A673 (cell line): ENCODE results near the gene TECTA. TPM values are rescaled to one million over a fixed set of nuclear protein-coding genes. Genes with fewer than 3 reads are reported as not detected.
A peak's percentile ranks its signal among the peaks of the same experiment; 100 is the strongest.

Source experiments
- BruUV-seq: library from RNA; stranded (reverse); fragments of 400-500 nt; replicated peaks from 2 replicates; lab custom pipeline; 2021; lab: Mats Ljungman, UMichigan
- CTCF ChIA-PET: fragments of 300-600 bp; sonication (Branson Sonifier 250); formaldehyde crosslinking; loops from one replicate; lab custom pipeline; 2022; ENCODE audit warnings: antibody characterized with exemption; lab: Charles Lee
- POLR2A ChIA-PET: fragments of 300-600 bp; sonication (Branson Sonifier 250); formaldehyde crosslinking; loops from one replicate; lab custom pipeline; 2022; ENCODE audit warnings: antibody characterized with exemption; ENCODE audit not compliant: low non-redundant PET; lab: Charles Lee
- DNase-seq: peaks from one replicate; pipeline ENCODE4 v3.0.0-alpha.2; 2015; ENCODE audit warnings: low spot score
- H3K27ac ChIP-seq: fragments of 200-600 bp; sonication (generic); 2 replicates; pipeline ENCODE4 v1.5.1; 2016; ENCODE audit warnings: mixed run types, low read depth, mild to moderate bottlenecking, mixed read lengths, antibody characterized with exemption, low read length; ENCODE audit not compliant: poor library complexity, severe bottlenecking
- H3K27me3 ChIP-seq: fragments of 200-600 bp; sonication (generic); replicated peaks from 2 replicates; pipeline ENCODE4 v1.6.1; 2017; ENCODE audit warnings: mixed run types, low read depth, mild to moderate bottlenecking, mixed read lengths, antibody characterized with exemption, low read length; ENCODE audit not compliant: insufficient read depth, poor library complexity
- H3K36me3 ChIP-seq: fragments of 200-600 bp; sonication (generic); 2 replicates; pipeline ENCODE4 v1.6.1; 2016; ENCODE audit warnings: mixed run types, mild to moderate bottlenecking, mixed read lengths, antibody characterized with exemption, low read length; ENCODE audit not compliant: insufficient read depth, poor library complexity, severe bottlenecking
- H3K4me1 ChIP-seq: fragments of 200-600 bp; sonication (generic); 2 replicates; pipeline ENCODE4 v1.6.1; 2017; ENCODE audit warnings: mixed run types, mild to moderate bottlenecking, mixed read lengths, antibody characterized with exemption, low read length; ENCODE audit not compliant: insufficient read depth, poor library complexity, severe bottlenecking
- H3K4me3 ChIP-seq: fragments of 200-600 bp; sonication (generic); 2 replicates; pipeline ENCODE4 v1.5.1; 2016; ENCODE audit warnings: low read depth, mixed run types, mild to moderate bottlenecking, mixed read lengths, low read length; ENCODE audit not compliant: poor library complexity, severe bottlenecking
- H3K9me3 ChIP-seq: fragments of 200-600 bp; sonication (generic); 2 replicates; pipeline ENCODE4 v1.6.1; 2016; ENCODE audit warnings: mixed run types, low read depth, mild to moderate bottlenecking, mixed read lengths, antibody characterized with exemption, low read length; ENCODE audit not compliant: poor library complexity, severe bottlenecking
- CTCF ChIP-seq: fragments of 300-800, 200-600 bp; sonication (generic); conservative IDR thresholded peaks from 2 replicates; pipeline ENCODE4 v1.5.1; 2017; ENCODE audit warnings: low read depth, mild to moderate bottlenecking, antibody characterized with exemption, low read length, moderate library complexity, mixed read lengths
- EZH2 ChIP-seq: fragments of 200-600 bp; sonication (generic); IDR thresholded peaks from 2 replicates; pipeline ENCODE4 v1.6.1; 2017; ENCODE audit warnings: borderline replicate concordance, low read depth, mild to moderate bottlenecking, mixed read lengths, antibody characterized with exemption, low read length; ENCODE audit not compliant: poor library complexity, severe bottlenecking
- intact Hi-C: fragments of 100-400 bp; cut with micrococcal nuclease; formaldehyde crosslinking; loops from one replicate; pipeline ENCODE4 v1.10.0; 2022; ENCODE audit not compliant: unreplicated experiment
- total RNA-seq: library from RNA; stranded (reverse); gene quantifications from 2 replicates; pipeline ENCODE4 v1.2.3, GENCODE V29; 2021

TECTA gene
- total RNA-seq, 1 experiment from 2014 or later, result 0.19 TPM

- Histone ChIP-seq H3K27ac (no peak overlapping the region), H3K4me3 (no peak overlapping the region), H3K9me3 (peaks cover 3% of the 10 kb centered on the region), H3K27me3 (no peaks in the 10 kb centered on the region), H3K36me3 (no peaks in the 10 kb centered on the region), H3K4me1 (peaks cover 19% of the 10 kb centered on the region)
- no TSS peak for BruUV-seq
- intact Hi-C loops, result no loop called here
- POLR2A ChIA-PET, result interaction anchor here (0.6 kb wide), 1 partner anchor 108 kb away, joined by 3 read pairs; no protein-coding TSS in a partner anchor
- TF ChIP-seq CTCF (no peak), EZH2 (no peak)
- DNase-seq, result peak; percentile 39
- CTCF ChIA-PET, result no interaction called here
Observed at GRCh38 chr11:121240650-121241303, 139.7 kb downstream of the TECTA start.

Other genes starting within 250 kb of the TECTA start
- gene TBCEL, start 77.1 kb upstream of the TECTA start, total RNA-seq, result 18.6 and 22.4 TPM in 2 replicates
- 64.7 and 82.5 TPM in 2 replicates for gene SC5D, start 191.5 kb downstream of the TECTA start, total RNA-seq